GM18499 (cell line): Measurements from ENCODE around the gene CASP2.
"Not testable (repeated sequence)": the region's sequence is repeated elsewhere in the genome, so short reads cannot be mapped to it uniquely, and the experiment has no call there.

ENCODE experiments used
- ATAC-seq: cut with Tn5 transposase; IDR thresholded peaks from one replicate; pipeline ENCODE4 v1.9.1; 2021; ENCODE audit warnings: moderate number of reproducible peaks; ENCODE audit not compliant: insufficient read depth, unreplicated experiment

CASP2 gene

GRCh38 chr7:143263266-143264195 lies 24.6 kb upstream of the CASP2 start, which contains the start of gene GSTK1:
Gene GSTK1 (plus strand): TSS chr7:143263441. CDS start chr7:143263514, 73 bp downstream.
- ATAC-seq = peak; percentile 86

GRCh38 chr7:143264196-143264568 lies 24.0 kb upstream of the CASP2 start:
- ATAC-seq = not testable (repeated sequence)

- ATAC-seq = no peak
Measured at GRCh38 chr7:143265017-143265693, 23.0 kb upstream of the CASP2 start.

- ATAC-seq = no peak
Measured at GRCh38 chr7:143269251-143269650, 18.9 kb upstream of the CASP2 start.

GRCh38 chr7:143271240-143271639 lies 16.9 kb upstream of the CASP2 start:
- no peak for ATAC-seq

GRCh38 chr7:143272871-143273270 lies 15.3 kb upstream of the CASP2 start:
- ATAC-seq = no peak

- ATAC-seq = no peak
Measured at GRCh38 chr7:143279186-143280098, 8.7 kb upstream of the CASP2 start.

GRCh38 chr7:143280160-143280559 lies 8.0 kb upstream of the CASP2 start:
- ATAC-seq = no peak

GRCh38 chr7:143280566-143280965 lies 7.6 kb upstream of the CASP2 start:
- no peak for ATAC-seq

GRCh38 chr7:143281529-143281928 lies 6.6 kb upstream of the CASP2 start:
- no peak for ATAC-seq

- ATAC-seq = no peak
Measured at GRCh38 chr7:143282124-143282523, 6.0 kb upstream of the CASP2 start.

GRCh38 chr7:143283381-143283780 lies 4.8 kb upstream of the CASP2 start:
- ATAC-seq = no peak

GRCh38 chr7:143284591-143285469 lies 3.3 kb upstream of the CASP2 start, which contains the start of gene TMEM139:
Gene TMEM139 (plus strand): TSS chr7:143284958. CDS start chr7:143285958, 1,000 bp downstream.
- ATAC-seq = no peak

- ATAC-seq = no peak
Measured at GRCh38 chr7:143285470-143285778, 2.7 kb upstream of the CASP2 start.

GRCh38 chr7:143285806-143286521 lies 2.2 kb upstream of the CASP2 start:
- ATAC-seq = no peak

GRCh38 chr7:143286522-143286890 lies 1.6 kb upstream of the CASP2 start:
- ATAC-seq = no peak

GRCh38 chr7:143287339-143287934 lies 714 bp upstream of the CASP2 start:
- no peak for ATAC-seq

GRCh38 chr7:143288836-143289235 lies 685 bp downstream of the CASP2 start:
- ATAC-seq = no peak

- no peak for ATAC-seq
Measured at GRCh38 chr7:143289421-143289820, 1.3 kb downstream of the CASP2 start.
